GM12878 (cell line): ENCODE results near the gene MRTFA. TPM values are rescaled to one million over a fixed set of nuclear protein-coding genes. Genes with fewer than 3 reads are reported as not detected.

Experiments
- ATAC-seq: fragments of 200-7000 bp; cut with Tn5 transposase; 3 replicates; pipeline ENCODE4 v1.9.1; 2020; ENCODE audit warnings: mild to moderate bottlenecking, moderate library complexity
- BruUV-seq: library from RNA; stranded (reverse); fragments of 400-500 nt; replicated peaks from 2 replicates; lab custom pipeline; 2021; lab: Mats Ljungman, UMichigan
- CTCF ChIA-PET: fragments of 300-600 bp; sonication (Branson Sonifier 250); formaldehyde crosslinking; extraction: SDS; loops from one replicate; lab custom pipeline; 2021; ENCODE audit warnings: inconsistent platforms; lab: Yijun Ruan, JAX
- POLR2A ChIA-PET: fragments of 350-600 bp; formaldehyde crosslinking; extraction: SDS; loops from one replicate; lab custom pipeline; 2021; ENCODE audit warnings: inconsistent platforms; lab: Charles Lee
- RAD21 ChIA-PET: fragments of 300-600 bp; sonication (Branson Sonifier 250); formaldehyde crosslinking; loops from one replicate; lab custom pipeline; 2023; ENCODE audit warnings: antibody characterized with exemption; ENCODE audit not compliant: unreplicated experiment; lab: Charles Lee
- SMC1A ChIA-PET: fragments of 300-600 bp; sonication (Branson Sonifier 250); formaldehyde crosslinking; loops from one replicate; lab custom pipeline; 2023; ENCODE audit not compliant: unreplicated experiment, uncharacterized antibody; lab: Charles Lee
- DNase-seq: peaks from one replicate; pipeline ENCODE4 v3.0.0-alpha.2; 2011; ENCODE audit warnings: low read depth, low spot score
- FAIRE-seq: peaks from 3 replicates; lab custom pipeline; 2011; peaks lifted over from hg19 to GRCh38; lab: Jason Lieb, UNC
- H2AFZ ChIP-seq: 2 replicates; pipeline ENCODE4 v1.6.0; 2011; ENCODE audit warnings: low read depth, low read length, control low read depth; ENCODE audit not compliant: control insufficient read depth
- H3K27ac ChIP-seq: 2 replicates; pipeline ENCODE4 v1.5.1; 2011; ENCODE audit warnings: control low read depth; ENCODE audit not compliant: control insufficient read depth, insufficient read depth
- H3K27me3 ChIP-seq, 2 experiments: replicated peaks in 1 of 2; 2 replicates each; pipeline versions ENCODE4 v1.6.0 to v1.6.1; 2011; ENCODE audit warnings: low read length in 1 of 2; ENCODE audit not compliant: control insufficient read depth in 2 of 2, insufficient read depth in 2 of 2
- H3K36me3 ChIP-seq, 2 experiments: 2 replicates each; pipeline ENCODE4 v1.5.1; 2011; ENCODE audit warnings: low read length in 1 of 2; ENCODE audit not compliant: control insufficient read depth in 2 of 2, insufficient read depth in 2 of 2
- H3K4me1 ChIP-seq: 2 replicates; pipeline ENCODE4 v1.6.1; 2011; ENCODE audit warnings: mild to moderate bottlenecking, low read length, moderate library complexity, mixed read lengths; ENCODE audit not compliant: control insufficient read depth, insufficient read depth
- H3K4me2 ChIP-seq: 2 replicates; pipeline ENCODE4 v1.6.0; 2011; ENCODE audit warnings: control low read depth; ENCODE audit not compliant: control insufficient read depth, insufficient read depth
- H3K4me3 ChIP-seq: fragments of 200-600 bp; sonication (generic); 2 replicates; pipeline ENCODE4 v1.5.1; 2016
- H3K79me2 ChIP-seq: 2 replicates; pipeline ENCODE4 v1.6.0; 2011; ENCODE audit warnings: low read length; ENCODE audit not compliant: control insufficient read depth, insufficient read depth
- H3K9ac ChIP-seq: 2 replicates; pipeline ENCODE4 v1.8.0; 2011; ENCODE audit warnings: low read length, control low read depth, mixed read lengths; ENCODE audit not compliant: control insufficient read depth, insufficient read depth
- H3K9me3 ChIP-seq: replicated peaks from 3 replicates; pipeline ENCODE4 v1.5.1; 2011; ENCODE audit warnings: mild to moderate bottlenecking, low read length; ENCODE audit not compliant: control insufficient read depth, insufficient read depth
- H4K20me1 ChIP-seq: 2 replicates; pipeline ENCODE4 v1.6.0; 2011; ENCODE audit not compliant: control insufficient read depth, insufficient read depth
- BACH1 ChIP-seq: fragments of 450-650 bp; IDR thresholded peaks from 2 replicates; pipeline ENCODE4 v1.6.1; 2017; ENCODE audit warnings: mild to moderate bottlenecking, borderline replicate concordance
- BMI1 ChIP-seq: fragments of 450-650 bp; IDR thresholded peaks from 2 replicates; pipeline ENCODE4 v1.6.1; 2016; ENCODE audit warnings: mild to moderate bottlenecking, moderate library complexity, borderline replicate concordance
- CTCF ChIP-seq, 3 experiments: IDR thresholded peaks in 2 of 3; conservative IDR thresholded peaks in 1 of 3; 2 replicates each; pipeline ENCODE4 v1.5.1; 2011; ENCODE audit warnings: low read depth in 3 of 3, low read length in 3 of 3, mild to moderate bottlenecking in 3 of 3, control low read depth in 2 of 3, moderate library complexity in 2 of 3, inconsistent platforms in 1 of 3, mixed read lengths in 1 of 3; ENCODE audit not compliant: control insufficient read depth in 2 of 3, insufficient read depth in 1 of 3; ENCODE audit errors: extremely low read depth in 1 of 3
- PKNOX1 ChIP-seq: fragments of 450-650 bp; IDR thresholded peaks from 2 replicates; pipeline ENCODE4 v1.6.1; 2016; ENCODE audit warnings: mild to moderate bottlenecking
- WGBS: methylation state at CpG from one replicate; pipeline ENCODE4 v1.1.6; 2016; ENCODE audit warnings: low lambda C conversion rate; ENCODE audit not compliant: insufficient replicate concordance, insufficient coverage; ENCODE audit errors: missing lambda C conversion rate; 5-methylcytosine and 5-hydroxymethylcytosine counted together
- in situ Hi-C: fragments of 300-500 bp; cut with MboI; formaldehyde crosslinking; loops from 9 replicates; pipeline ENCODE4 v1.14.3; 2018; ENCODE audit warnings: mixed read lengths
- intact Hi-C: fragments of 100-400 bp; cut with micrococcal nuclease; formaldehyde crosslinking; loops from one replicate; pipeline ENCODE4 v1.14.2; 2022; ENCODE audit not compliant: unreplicated experiment
- polyA plus RNA-seq, 11 experiments: library from polyadenylated mRNA; depleted of rRNA in 4 of 11; unstranded in 6 of 11; stranded (reverse) in 5 of 11; fragments of >200 nt; fragmentation: Nextera tagmentation in 4 of 11; fragmentation: Illumina TruSeq in 1 of 11; extraction: Ambion mirVana in 4 of 11; extraction: Trizol in 1 of 11; gene quantifications; 1 replicate in 1 of 11; 2 replicates in 10 of 11; pipeline versions ENCODE4 v1.2.1 to v1.2.3, GENCODE V29; 2011 to 2016; ENCODE audit warnings: inconsistent platforms in 2 of 11, missing spikeins in 2 of 11, low read depth in 1 of 11
- total RNA-seq, 4 experiments: library from RNA; depleted of rRNA in 3 of 4; stranded (reverse); fragments of >200 nt in 3 of 4; fragmentation: Illumina TruSeq in 1 of 4; extraction: Trizol in 1 of 4; gene quantifications; 2 replicates each; pipeline versions ENCODE4 v1.2.1 to v1.2.3, GENCODE V29; 2013 to 2021
- TF ChIP-seq, protein P1 (sequence below): IDR thresholded peaks from 2 replicates; pipeline ENCODE4 v1.6.1; 2011; ENCODE audit warnings: mild to moderate bottlenecking, low read depth, low read length, moderate library complexity; ENCODE audit not compliant: insufficient replicate concordance
- TF ChIP-seq, protein P2 (sequence below): fragments of 150-350 bp; IDR thresholded peaks from 2 replicates; pipeline ENCODE4 v1.6.1; 2016; ENCODE audit warnings: low read depth, low read length

The MRTFA gene
- total and polyA plus RNA-seq, 10 of the 15 experiments (the other 5 are each of a cell fraction or from before 2014, with no cell fraction given), result 2.0 to 63.9 (median 17.9) TPM

- no peaks in the 10 kb centered on the region for H3K4me1 ChIP-seq
- no peak overlapping the region for H3K4me2 ChIP-seq
- intact Hi-C loops, result no loop called here
- no peaks in the 10 kb centered on the region for H3K27me3 ChIP-seq
- H3K9me3 ChIP-seq, result peaks cover 10% of the 10 kb centered on the region; the same call in 1 of the 3 replicates
- no peak overlapping the region for H3K27ac ChIP-seq
- 97% methylated on average over 7 of the region's 7 CpGs for WGBS
- H3K79me2 ChIP-seq, result peaks cover 9% of the 10 kb centered on the region
- SMC1A ChIA-PET, result no interaction called here
- in situ Hi-C loops, result no loop called here
- DNase-seq, result no peak
- FAIRE-seq, result no peak
- H3K4me3 ChIP-seq, result no peak overlapping the region
- peaks cover 2 to 7% of the 10 kb centered on the region in 2 experiments; a peak in 3 of 4 replicates for H3K36me3 ChIP-seq
- H2AFZ ChIP-seq, result no peak overlapping the region
- H3K9ac ChIP-seq, result no peak overlapping the region
- TF ChIP-seq, protein P1, sequence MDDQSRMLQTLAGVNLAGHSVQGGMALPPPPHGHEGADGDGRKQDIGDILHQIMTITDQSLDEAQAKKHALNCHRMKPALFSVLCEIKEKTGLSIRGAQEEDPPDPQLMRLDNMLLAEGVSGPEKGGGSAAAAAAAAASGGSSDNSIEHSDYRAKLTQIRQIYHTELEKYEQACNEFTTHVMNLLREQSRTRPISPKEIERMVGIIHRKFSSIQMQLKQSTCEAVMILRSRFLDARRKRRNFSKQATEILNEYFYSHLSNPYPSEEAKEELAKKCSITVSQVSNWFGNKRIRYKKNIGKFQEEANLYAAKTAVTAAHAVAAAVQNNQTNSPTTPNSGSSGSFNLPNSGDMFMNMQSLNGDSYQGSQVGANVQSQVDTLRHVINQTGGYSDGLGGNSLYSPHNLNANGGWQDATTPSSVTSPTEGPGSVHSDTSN, result no peak
- TF ChIP-seq BACH1 (no peak), CTCF (IDR thresholded peaks at IDR 0.05 in 2 of 3, conservative IDR thresholded peaks at IDR 0.05 in 1 of 3; ENCODE audit: control insufficient read depth in 2 of 3, extremely low read depth in 1 of 3, insufficient read depth in 1 of 3, low read depth in 3 of 3, low read length in 3 of 3) (no peak), PKNOX1 (no peak), BMI1 (no peak)
- TF ChIP-seq, protein P2, sequence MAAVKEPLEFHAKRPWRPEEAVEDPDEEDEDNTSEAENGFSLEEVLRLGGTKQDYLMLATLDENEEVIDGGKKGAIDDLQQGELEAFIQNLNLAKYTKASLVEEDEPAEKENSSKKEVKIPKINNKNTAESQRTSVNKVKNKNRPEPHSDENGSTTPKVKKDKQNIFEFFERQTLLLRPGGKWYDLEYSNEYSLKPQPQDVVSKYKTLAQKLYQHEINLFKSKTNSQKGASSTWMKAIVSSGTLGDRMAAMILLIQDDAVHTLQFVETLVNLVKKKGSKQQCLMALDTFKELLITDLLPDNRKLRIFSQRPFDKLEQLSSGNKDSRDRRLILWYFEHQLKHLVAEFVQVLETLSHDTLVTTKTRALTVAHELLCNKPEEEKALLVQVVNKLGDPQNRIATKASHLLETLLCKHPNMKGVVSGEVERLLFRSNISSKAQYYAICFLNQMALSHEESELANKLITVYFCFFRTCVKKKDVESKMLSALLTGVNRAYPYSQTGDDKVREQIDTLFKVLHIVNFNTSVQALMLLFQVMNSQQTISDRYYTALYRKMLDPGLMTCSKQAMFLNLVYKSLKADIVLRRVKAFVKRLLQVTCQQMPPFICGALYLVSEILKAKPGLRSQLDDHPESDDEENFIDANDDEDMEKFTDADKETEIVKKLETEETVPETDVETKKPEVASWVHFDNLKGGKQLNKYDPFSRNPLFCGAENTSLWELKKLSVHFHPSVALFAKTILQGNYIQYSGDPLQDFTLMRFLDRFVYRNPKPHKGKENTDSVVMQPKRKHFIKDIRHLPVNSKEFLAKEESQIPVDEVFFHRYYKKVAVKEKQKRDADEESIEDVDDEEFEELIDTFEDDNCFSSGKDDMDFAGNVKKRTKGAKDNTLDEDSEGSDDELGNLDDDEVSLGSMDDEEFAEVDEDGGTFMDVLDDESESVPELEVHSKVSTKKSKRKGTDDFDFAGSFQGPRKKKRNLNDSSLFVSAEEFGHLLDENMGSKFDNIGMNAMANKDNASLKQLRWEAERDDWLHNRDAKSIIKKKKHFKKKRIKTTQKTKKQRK, result no peak
- TF ChIP-seq, all 136 proteins: peak for 0
- ChIA-PET POLR2A (no interaction called here), RAD21 (no interaction called here), CTCF (no interaction called here)
- no TSS peak for BruUV-seq
- no peaks in the 10 kb centered on the region for H4K20me1 ChIP-seq
- no peak for ATAC-seq
Observed at GRCh38 chr22:40553014-40553554, 83.4 kb downstream of the MRTFA start.
